GM12875 (cell line): ENCODE results near the gene UHRF1.

Source experiments
- H3K4me3 ChIP-seq: one replicate; pipeline ENCODE4 v1.5.1; 2011; ENCODE audit warnings: low read depth, low read length, control low read depth
- TF ChIP-seq, protein P1 (sequence below): IDR thresholded peaks from 2 replicates; pipeline ENCODE4 v1.5.1; 2011; ENCODE audit warnings: low read depth, mild to moderate bottlenecking, control low read depth, inconsistent platforms, low read length, moderate library complexity, borderline replicate concordance; ENCODE audit not compliant: insufficient read depth

Gene UHRF1

DNA sequence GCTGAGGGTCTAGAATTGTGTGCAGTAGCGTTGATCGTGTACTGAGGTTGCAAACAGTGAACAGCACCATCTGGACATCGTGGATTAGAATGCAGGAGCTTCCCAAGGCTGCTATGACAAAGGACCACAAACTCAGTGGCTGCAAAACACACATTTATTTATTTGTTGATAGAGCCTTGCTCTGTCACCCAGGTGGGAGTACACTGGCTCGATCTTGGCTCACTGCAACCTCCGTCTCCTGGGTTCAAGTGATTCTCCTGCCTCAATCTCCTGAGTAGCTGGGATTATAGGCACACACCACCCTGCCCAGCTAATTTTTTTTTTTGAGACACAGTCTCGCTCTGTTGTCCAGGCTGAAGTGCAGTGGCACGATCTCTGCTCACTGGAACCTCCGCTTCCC is 2.3 kb upstream of the UHRF1 start:
- H3K4me3 ChIP-seq: no peak overlapping the region
- TF ChIP-seq, protein P1, sequence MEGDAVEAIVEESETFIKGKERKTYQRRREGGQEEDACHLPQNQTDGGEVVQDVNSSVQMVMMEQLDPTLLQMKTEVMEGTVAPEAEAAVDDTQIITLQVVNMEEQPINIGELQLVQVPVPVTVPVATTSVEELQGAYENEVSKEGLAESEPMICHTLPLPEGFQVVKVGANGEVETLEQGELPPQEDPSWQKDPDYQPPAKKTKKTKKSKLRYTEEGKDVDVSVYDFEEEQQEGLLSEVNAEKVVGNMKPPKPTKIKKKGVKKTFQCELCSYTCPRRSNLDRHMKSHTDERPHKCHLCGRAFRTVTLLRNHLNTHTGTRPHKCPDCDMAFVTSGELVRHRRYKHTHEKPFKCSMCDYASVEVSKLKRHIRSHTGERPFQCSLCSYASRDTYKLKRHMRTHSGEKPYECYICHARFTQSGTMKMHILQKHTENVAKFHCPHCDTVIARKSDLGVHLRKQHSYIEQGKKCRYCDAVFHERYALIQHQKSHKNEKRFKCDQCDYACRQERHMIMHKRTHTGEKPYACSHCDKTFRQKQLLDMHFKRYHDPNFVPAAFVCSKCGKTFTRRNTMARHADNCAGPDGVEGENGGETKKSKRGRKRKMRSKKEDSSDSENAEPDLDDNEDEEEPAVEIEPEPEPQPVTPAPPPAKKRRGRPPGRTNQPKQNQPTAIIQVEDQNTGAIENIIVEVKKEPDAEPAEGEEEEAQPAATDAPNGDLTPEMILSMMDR: no peak

DNA sequence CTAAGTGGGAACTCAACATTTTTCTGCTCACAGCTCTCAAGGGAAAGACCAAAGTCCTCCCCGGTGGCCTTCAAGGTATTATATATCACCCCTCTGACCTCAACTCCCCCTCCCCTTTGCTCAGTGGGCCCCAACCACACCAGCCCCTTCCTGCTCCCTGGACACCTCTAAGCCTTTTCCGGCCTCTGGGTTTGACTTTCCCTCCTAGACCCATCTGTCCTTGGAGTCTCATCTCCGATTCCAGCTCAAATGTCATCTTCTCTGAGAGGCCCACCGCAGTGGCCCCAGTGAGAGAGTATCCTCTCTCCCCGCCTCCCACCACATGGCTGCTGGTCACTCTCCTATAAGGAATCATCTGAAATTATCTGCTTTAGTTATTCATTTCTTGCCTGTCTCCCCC is 941 bp upstream of the UHRF1 start:
- H3K4me3 ChIP-seq: no peak overlapping the region
- TF ChIP-seq, protein P1: no peak

DNA sequence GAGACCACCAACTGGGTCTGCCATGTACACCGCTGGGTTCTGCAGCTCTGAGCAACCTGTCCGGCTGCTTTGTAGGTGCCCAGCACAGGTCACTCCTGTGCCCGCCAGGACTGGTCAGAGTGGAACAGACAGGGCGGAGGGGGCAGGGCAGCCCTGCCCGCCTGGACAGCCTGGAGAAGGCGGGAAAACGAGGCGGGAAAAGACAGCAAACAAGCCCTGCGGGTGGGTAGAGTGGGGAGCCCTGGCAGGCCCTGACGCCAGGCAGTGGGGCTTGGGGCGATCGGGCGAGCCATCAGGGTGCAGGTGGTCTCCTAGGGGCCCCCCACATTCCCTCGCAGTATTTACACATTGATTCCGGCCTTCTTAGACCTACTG is 533 bp upstream of the UHRF1 start:
- TF ChIP-seq, protein P1: no peak
- no peak overlapping the region for H3K4me3 ChIP-seq

DNA sequence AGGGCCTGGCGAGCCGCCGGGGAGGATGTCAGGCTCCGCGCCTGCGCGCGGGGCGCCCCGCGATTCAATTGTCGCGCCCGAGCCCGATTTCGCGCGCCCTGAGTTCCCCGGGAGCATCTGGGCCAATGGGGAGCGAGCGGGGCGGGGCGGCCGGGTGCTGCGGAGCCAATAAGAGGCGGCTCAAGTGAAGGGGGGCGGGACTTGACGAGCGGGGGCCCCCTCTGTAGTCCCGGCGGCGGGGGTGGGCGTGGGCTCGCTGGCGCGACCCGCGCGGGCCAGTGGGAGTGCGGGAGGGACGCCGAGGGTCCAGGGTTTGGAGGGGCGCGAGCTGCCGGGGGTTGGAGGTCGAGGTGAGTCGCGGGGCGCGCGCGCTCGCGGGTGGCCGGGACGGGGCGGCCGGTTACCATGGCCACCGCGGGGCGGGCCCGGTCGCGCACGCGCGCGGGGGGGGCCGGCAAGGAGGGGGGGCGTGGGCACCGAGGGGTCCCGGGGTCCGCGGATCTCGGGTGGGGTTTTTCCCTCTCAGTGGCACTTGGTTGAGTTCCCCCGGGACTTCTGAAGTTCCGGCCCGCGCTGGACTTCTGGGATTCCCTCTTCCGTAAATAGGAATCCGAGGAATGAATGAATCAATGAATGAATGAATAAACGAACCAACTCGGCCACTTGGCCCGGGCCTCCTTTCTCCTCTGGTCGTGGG is 744 bp downstream of the UHRF1 start:
- H3K4me3 ChIP-seq: peak overlapping the region; percentile 89
- TF ChIP-seq, protein P1: no peak

DNA sequence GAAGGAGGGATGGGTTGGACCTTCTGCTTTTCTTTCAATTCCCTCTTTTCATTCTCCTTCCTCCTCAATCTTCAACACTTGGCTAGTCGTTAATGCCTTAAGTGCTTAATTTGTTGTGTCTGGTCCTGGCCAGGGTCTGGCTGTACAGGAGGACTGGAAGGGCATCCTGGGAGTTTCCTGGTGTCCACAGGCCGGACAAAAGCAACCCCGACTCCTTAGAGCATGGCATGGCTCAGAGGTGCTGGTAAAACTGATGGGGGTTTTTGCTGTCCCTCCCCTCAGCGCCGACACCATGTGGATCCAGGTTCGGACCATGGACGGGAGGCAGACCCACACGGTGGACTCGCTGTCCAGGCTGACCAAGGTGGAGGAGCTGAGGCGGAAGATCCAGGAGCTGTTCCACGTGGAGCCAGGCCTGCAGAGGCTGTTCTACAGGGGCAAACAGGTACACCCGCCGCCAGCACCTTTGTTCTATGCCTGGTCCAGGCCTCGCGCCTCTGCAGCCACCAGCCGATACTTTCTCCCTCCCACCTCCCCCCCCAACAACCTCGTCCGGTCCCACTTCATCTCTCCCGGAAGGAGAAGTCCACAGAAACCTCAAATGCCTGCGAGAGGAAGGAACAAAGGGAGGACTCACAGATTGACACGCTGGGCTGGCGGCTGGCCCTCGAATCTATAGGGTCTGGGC is 1.4 kb downstream of the UHRF1 start:
- peak overlapping the region; percentile 81 for H3K4me3 ChIP-seq
- TF ChIP-seq, protein P1: no peak

DNA sequence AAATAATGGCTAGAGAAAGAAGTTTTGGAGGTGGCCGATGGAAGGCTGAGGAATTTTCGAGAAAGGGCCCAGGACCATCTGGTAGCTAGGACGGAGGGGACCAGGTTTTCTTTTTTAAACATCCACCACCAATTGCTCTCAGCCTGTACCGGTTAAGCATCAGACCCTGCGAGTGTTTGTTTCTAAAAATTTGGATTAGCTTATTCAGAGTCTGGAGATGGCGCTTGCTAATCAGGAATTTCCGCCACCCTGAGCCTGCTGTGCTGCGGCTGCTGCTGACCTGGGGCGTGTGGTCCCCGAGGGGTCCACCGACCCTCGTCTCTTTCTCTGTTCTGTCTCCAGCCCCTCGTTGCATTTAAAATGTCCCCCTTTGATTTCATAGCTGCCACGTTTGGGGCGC is 2.0 kb downstream of the UHRF1 start:
- TF ChIP-seq, protein P1: no peak
- H3K4me3 ChIP-seq: peak overlapping the region; percentile 81
